ENCODE measurements around the gene CLDN8.

The CLDN8 gene

GRCh38 chr21:30189773-30190172 lies 26.1 kb downstream of the CLDN8 start:
- TF ChIP-seq CTCF (IDR thresholded peaks at IDR 0.05), result no peak
- Histone ChIP-seq H3K9me3 (no peaks in the 10 kb centered on the region), H3K36me3 (no peaks in the 10 kb centered on the region), H3K27me3 (no peaks in the 10 kb centered on the region), H3K27ac (no peak overlapping the region), H3K4me1 (no peaks in the 10 kb centered on the region), H3K4me3 (no peak overlapping the region)
- intact Hi-C loops (cut with DNase I; ENCODE audit: low total_unique reads), result no loop called here
- DNase-seq, result no peak

GRCh38 chr21:30186242-30186641 lies 29.7 kb downstream of the CLDN8 start:
- Histone ChIP-seq H3K27ac (no peak overlapping the region), H3K4me3 (no peak overlapping the region), H3K27me3 (no peaks in the 10 kb centered on the region), H3K36me3 (no peaks in the 10 kb centered on the region), H3K9me3 (no peaks in the 10 kb centered on the region), H3K4me1 (no peaks in the 10 kb centered on the region)
- TF ChIP-seq CTCF (IDR thresholded peaks at IDR 0.05), result no peak
- intact Hi-C loops (cut with DNase I; ENCODE audit: low total_unique reads), result no loop called here
- no peak for DNase-seq

- no peak overlapping the region for H3K27ac ChIP-seq
- H3K4me3 ChIP-seq, result no peak overlapping the region
- H3K9me3 ChIP-seq, result no peaks in the 10 kb centered on the region
- DNase-seq, result no peak
- H3K4me1 ChIP-seq, result no peaks in the 10 kb centered on the region
- intact Hi-C loops (cut with DNase I; ENCODE audit: low total_unique reads), result no loop called here
- no peaks in the 10 kb centered on the region for H3K27me3 ChIP-seq
- H3K36me3 ChIP-seq, result no peaks in the 10 kb centered on the region
- TF ChIP-seq CTCF (IDR thresholded peaks at IDR 0.05), result no peak
Measured at GRCh38 chr21:30168086-30168485, 47.8 kb downstream of the CLDN8 start.

- H3K27ac ChIP-seq, result no peak within 1 kb of the TSS
- TF ChIP-seq CTCF (IDR thresholded peaks at IDR 0.05), result no peak
- DNase-seq, result no peak
- no peaks in the 10 kb centered on the region for H3K36me3 ChIP-seq
- no peaks in the 10 kb centered on the region for H3K4me1 ChIP-seq
- intact Hi-C loops (cut with DNase I; ENCODE audit: low total_unique reads), result no loop called here
- H3K9me3 ChIP-seq, result no peaks in the 10 kb centered on the region
- H3K4me3 ChIP-seq, result no peak within 1 kb of the TSS
- H3K27me3 ChIP-seq, result no peaks in the 10 kb centered on the region
Measured at GRCh38 chr21:30166705-30167104, 49.2 kb downstream of the CLDN8 start, which contains the start of gene CLDN17. Gene CLDN17, minus strand, starts transcription at chr21:30166805. Its CDS starts 188 bp downstream, at chr21:30166617.

- Histone ChIP-seq H3K9me3 (no peaks in the 10 kb centered on the region), H3K4me1 (no peaks in the 10 kb centered on the region), H3K4me3 (no peak overlapping the region), H3K36me3 (no peaks in the 10 kb centered on the region), H3K27ac (no peak overlapping the region), H3K27me3 (no peaks in the 10 kb centered on the region)
- DNase-seq, result no peak
- TF ChIP-seq CTCF (IDR thresholded peaks at IDR 0.05), result no peak
- intact Hi-C loops (cut with DNase I; ENCODE audit: low total_unique reads), result no loop called here
Measured at GRCh38 chr21:30166171-30166570, 49.7 kb downstream of the CLDN8 start.

GRCh38 chr21:30164796-30165195 lies 51.1 kb downstream of the CLDN8 start:
- Histone ChIP-seq H3K9me3 (no peaks in the 10 kb centered on the region), H3K4me3 (no peak overlapping the region), H3K36me3 (no peaks in the 10 kb centered on the region), H3K27me3 (no peaks in the 10 kb centered on the region), H3K4me1 (no peaks in the 10 kb centered on the region), H3K27ac (no peak overlapping the region)
- intact Hi-C loops (cut with DNase I; ENCODE audit: low total_unique reads), result no loop called here
- DNase-seq, result no peak
- TF ChIP-seq CTCF (IDR thresholded peaks at IDR 0.05), result no peak
